SK-N-SH treated with all-trans-retinoic acid at 6 μM for 48 hours (cell line): ENCODE measurements around the gene HS6ST3.

Experiments
- ARNTL ChIP-seq: fragments of 450-650 bp; formaldehyde crosslinking; IDR thresholded peaks from 2 replicates; pipeline ENCODE4 v1.5.0; 2020; ENCODE audit warnings: low read depth, mild to moderate bottlenecking, moderate library complexity, borderline replicate concordance
- BACH2 ChIP-seq: fragments of 250-450 bp; sonication (Bioruptor Pico); IDR thresholded peaks from 2 replicates; pipeline ENCODE4 v1.9.0; 2021; ENCODE audit warnings: mild to moderate bottlenecking, borderline replicate concordance

DNA sequence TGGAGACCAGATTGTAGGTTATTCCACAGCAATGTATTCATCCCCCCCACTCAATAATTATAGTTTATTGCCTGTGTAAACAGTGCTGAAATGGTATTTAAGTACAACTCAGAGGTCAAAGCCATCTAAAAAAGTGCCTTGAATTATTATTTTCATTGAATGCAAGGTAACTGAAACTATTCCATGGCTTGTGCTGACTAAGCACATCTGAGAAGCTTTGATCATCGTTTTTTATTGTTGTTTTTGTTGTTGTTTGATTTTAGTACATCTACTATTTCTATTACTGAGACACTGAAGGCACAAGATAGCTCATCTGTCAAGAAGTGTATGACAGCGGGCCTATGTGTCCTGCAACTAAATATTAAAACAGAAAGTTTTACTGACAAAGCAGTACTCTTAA is 596.4 kb downstream of the HS6ST3 start:
- no peak for TF ChIP-seq ARNTL (CRISPR knock-in tag)
- TF ChIP-seq BACH2 (CRISPR knock-in tag), result no peak
